Hematopoietic multipotent progenitor cell treated with erythropoietin and hydrocortisone succinate and interleukin-3 and kit ligand, for 15 days (in vitro differentiated cells): Measurements from ENCODE around the gene KCTD21.
"Not testable (repeated sequence)": the region's sequence is repeated elsewhere in the genome, so short reads cannot be mapped to it uniquely, and the experiment has no call there.

Experiments used
- DNase-seq: peaks from one replicate; pipeline ENCODE4 v3.0.0-alpha.2; 2015; ENCODE audit warnings: low spot score

KCTD21 gene

GRCh38 chr11:78188286-78189173 is at the start of gene KCTD21, which contains the start of gene USP35:
Gene KCTD21 (minus strand): TSS chr11:78188626. CDS start chr11:78174554, 14,072 bp downstream.
Gene USP35 (plus strand): TSS chr11:78188919. CDS start chr11:78196246, 7,327 bp downstream.
- DNase-seq = peak; percentile 89

GRCh38 chr11:78237293-78238046 is 49.0 kb upstream of the KCTD21 start:
- DNase-seq = no peak

GRCh38 chr11:78234006-78234405 is 45.6 kb upstream of the KCTD21 start:
- DNase-seq = no peak

GRCh38 chr11:78233046-78233445 is 44.6 kb upstream of the KCTD21 start:
- DNase-seq = not testable (repeated sequence)

- no peak for DNase-seq
These were observed 43.6 kb upstream of the KCTD21 start for GRCh38 chr11:78231962-78232501.

- DNase-seq = peak; percentile 25
These were observed 41.9 kb upstream of the KCTD21 start for GRCh38 chr11:78230161-78230877.

- no peak for DNase-seq
These were observed 40.7 kb upstream of the KCTD21 start for GRCh38 chr11:78229106-78229505.

- DNase-seq = peak; percentile 12
These were observed 40.0 kb upstream of the KCTD21 start for GRCh38 chr11:78228467-78228866.

- DNase-seq = no peak
These were observed 39.5 kb upstream of the KCTD21 start for GRCh38 chr11:78227921-78228320.

GRCh38 chr11:78226684-78227680 is 38.6 kb upstream of the KCTD21 start:
- DNase-seq = no peak

GRCh38 chr11:78224906-78225420 is 36.5 kb upstream of the KCTD21 start:
- DNase-seq = no peak

GRCh38 chr11:78224506-78224905 is 36.1 kb upstream of the KCTD21 start:
- no peak for DNase-seq

- DNase-seq = no peak
These were observed 35.0 kb upstream of the KCTD21 start for GRCh38 chr11:78223320-78223954.

GRCh38 chr11:78222726-78223125 is 34.3 kb upstream of the KCTD21 start:
- DNase-seq = not testable (repeated sequence)

- no peak for DNase-seq
These were observed 33.2 kb upstream of the KCTD21 start for GRCh38 chr11:78221396-78222315.

GRCh38 chr11:78220218-78221157 is 32.1 kb upstream of the KCTD21 start:
- no peak for DNase-seq

- DNase-seq = no peak
These were observed 31.2 kb upstream of the KCTD21 start for GRCh38 chr11:78219493-78220217.
